NCI-H187 treated with DMSO at 0.1 percent for 48 hours (cell line): ENCODE data around the gene TFDP2.
"Not testable (repeated sequence)": the region's sequence is repeated elsewhere in the genome, so short reads cannot be mapped to it uniquely, and the experiment has no call there.

Experiments
- DNase-seq: peaks from one replicate; lab custom pipeline; 2025; lab: John Stamatoyannopoulos, UW

TFDP2 gene

DNA sequence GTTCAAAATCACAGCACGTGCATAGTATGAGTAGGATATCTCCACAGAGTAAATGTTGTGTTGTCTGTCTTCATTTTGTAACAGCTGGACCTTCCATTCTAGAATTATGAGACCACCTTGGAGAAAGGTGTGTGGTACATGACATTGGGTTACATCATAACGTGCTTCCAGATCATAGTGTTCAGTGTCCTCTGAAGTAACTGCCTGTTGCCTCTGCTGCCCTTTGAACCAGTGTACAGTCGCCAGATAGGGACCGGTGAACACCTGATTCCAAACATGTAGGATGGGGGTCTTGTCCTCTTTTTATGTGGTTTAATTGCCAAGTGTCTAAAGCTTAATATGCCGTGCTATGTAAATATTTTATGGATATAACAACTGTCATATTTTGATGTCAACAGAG lies 223.7 kb downstream of the TFDP2 start:
- DNase-seq: not testable (repeated sequence)

DNA sequence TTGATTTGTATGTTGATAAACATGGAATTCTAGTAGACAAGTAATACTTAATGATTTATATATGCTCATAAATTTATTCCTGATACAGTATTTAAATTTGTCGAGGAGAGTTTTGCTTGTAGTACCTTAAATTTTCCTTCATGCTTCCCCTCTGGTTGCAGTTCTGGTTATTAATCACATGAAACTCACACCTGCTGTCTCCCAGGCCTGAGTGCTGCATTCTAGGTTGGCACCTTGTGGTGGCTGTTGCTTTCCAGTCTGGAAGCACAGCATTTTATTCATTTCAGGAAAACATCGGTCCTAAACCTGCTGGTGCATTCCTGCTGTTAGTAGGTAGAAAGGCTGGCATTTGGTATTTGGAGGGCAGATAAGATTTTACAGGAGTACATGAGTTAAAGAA lies 228.0 kb downstream of the TFDP2 start:
- DNase-seq: no peak

DNA sequence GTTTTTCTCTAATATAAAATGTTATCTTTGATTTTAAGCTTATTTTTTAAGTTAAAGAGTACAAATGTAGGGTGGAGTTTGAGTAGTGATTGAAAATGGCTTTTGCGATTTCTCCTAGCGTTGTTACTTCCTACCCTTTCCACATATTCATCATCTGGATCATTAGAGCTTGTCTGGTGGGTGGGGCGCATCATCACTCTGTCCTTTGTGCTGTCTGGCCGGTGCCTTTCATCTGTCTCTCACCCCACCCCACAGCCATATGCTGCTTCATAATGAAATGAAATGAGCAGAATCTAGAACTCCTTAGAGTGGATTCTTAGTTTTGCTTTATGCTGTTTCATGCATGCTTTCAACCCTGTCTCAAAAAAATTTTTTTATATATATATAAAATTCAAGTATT lies 228.6 kb downstream of the TFDP2 start:
- no peak for DNase-seq

DNA sequence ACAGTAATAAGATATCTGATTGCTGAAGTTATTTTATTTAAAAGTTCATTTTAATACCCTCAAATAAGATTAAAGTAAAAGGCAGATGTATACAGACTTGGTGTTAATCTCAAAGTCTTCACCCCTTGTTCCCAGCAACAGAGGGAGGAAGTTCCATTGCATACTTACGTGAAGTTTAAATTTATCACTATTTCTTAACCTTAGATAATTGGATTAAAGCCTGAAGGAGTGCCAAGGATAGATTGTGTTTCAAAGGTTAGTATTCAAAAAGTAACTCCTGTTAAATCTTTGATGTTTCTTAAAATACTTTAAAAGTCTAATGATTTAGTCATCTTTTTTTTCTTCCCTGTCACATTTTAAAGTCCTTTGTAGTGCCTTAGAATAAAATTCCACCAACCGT lies 233.6 kb downstream of the TFDP2 start:
- DNase-seq: no peak

DNA sequence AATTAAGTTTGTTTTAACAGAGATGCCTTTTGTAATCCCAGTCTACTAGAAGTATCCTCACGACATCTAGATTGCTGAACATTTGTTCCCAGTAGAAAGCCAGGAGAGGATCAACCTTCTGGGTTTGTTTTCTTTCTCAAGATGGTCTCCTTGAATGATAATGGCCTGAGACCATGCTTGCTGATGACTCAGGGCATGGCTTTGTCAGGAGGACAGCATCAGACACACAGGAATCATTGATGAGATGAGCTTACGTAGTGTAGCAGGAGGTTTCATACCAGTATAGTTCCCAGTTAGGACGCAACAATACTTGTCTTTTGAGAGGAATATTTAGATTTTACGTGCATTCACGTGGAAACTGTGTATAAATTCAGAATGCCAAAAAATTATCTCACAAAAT lies 234.3 kb downstream of the TFDP2 start:
- DNase-seq: no peak

DNA sequence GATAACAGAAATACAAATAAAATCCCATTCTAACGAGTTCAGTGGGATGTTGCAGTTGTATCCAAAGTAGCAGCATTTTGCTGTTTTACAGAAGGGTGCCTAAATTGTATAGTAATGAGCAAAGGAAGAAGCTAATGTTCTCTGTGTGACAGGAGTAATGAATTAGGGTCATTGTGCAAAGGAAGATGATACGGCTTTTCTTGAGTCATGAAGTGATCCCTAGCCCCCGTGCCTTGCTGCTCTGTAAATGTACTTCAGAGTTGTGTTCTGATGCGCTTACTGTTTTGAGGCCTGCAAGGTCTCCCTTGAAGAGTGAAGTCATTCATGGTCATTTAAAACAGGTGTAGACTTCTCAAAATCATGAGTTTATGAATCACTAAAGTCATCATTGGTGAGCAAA lies 235.0 kb downstream of the TFDP2 start:
- no peak for DNase-seq

DNA sequence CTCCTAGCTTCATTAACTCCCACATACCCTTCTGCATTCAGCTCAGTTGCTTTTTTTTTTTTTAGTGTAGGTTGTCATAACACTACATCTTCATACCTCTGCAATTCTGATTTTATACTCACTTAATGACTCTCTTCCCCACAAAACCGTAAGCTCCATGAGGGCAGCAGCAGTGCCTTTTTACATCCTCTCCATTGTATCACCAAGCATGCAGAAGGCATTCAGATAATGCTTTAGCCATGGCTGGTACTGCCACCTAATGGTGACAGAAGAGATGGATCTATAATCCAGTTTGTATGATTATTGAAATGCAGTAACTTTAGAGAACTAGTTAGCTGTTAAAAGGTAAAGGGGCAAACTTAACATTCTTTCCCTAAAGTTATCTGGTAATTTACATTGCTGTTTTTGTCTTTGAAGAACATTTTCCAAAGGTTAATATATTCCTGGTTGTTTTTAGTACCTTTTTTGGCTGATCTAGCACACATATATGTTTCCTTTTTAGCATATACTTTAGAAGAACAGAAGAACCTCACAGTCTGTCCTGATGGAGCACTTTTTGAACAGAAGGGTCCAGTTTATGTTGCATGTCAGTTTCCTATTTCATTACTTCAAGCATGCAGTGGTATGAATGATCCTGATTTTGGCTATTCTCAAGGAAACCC lies 236.1 kb downstream of the TFDP2 start:
- no peak for DNase-seq

DNA sequence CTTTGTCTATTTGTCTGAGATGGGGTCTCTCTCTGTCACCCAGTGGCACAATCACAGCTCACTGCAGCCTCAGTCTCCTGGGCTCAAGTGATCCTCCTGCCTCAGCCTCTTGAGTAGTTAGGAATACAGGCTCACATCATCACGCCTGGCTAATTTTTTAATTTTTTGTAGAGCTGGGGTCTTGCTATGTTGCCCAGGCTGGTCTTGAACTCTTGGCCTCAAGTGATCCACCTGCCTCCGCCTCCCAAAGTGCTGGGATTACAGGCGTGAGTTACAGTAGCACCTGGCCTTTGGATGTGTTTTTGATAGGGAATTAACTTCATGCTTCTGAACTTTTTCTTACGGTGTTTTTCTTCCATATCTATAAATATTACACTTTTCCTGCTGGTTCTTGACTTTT lies 239.4 kb downstream of the TFDP2 start:
- not testable (repeated sequence) for DNase-seq

DNA sequence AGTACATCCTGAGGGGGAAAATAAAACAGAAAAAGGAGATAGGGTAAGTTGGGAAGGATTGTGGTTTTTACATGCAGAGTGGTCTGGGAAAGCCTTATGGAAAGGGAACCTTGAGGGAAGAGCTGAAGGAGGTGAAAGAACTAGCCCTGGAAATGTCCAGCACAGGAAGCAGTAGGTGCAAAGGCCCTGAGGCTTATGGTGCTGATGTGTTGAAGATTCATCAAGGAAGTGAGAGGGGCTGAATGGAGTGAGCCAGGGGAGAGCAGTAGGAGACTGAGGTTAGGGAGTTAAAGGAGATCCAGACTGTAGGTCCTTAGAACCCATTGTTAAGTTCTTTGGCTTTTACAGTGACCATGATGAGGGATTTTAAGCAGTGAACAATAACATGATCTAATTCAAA lies 239.9 kb downstream of the TFDP2 start:
- DNase-seq: no peak

DNA sequence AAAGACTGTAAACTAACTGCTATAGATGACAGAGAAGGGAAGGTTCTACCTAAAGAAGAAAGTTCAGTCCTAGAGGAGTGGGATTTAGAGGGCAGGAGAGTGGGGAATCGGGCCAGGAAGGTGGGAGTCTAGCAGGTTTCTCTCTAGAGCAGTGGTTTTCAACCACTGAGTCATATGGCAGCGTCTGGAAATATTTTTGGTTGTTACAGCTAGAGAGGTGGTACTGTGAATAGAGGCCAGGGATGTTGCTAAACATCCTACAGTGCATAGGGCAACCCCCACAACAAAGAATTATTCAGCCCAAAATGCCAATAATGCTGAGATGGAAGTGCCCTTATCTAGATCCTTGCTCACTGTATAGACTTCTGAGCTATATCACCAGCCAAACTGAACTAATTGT lies 244.2 kb downstream of the TFDP2 start:
- DNase-seq: no peak

DNA sequence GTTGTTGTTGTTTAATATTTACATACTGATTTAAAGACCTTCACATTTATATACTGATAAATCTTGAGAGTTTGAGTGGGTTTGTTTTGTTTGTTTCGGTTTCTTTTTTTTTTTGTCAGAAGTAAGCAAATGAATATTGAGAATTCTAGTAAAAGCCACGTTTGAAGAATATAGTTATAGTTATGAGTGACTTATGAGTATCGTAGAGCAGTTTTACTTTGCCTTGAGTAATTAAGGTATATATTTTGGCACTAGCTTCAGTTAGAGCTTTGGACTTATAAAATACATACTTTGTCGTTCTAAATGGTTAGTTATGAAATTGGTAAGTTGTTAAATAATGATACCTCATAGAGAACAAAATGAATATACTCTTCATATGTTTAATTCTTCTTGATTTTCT lies 245.1 kb downstream of the TFDP2 start:
- no peak for DNase-seq

DNA sequence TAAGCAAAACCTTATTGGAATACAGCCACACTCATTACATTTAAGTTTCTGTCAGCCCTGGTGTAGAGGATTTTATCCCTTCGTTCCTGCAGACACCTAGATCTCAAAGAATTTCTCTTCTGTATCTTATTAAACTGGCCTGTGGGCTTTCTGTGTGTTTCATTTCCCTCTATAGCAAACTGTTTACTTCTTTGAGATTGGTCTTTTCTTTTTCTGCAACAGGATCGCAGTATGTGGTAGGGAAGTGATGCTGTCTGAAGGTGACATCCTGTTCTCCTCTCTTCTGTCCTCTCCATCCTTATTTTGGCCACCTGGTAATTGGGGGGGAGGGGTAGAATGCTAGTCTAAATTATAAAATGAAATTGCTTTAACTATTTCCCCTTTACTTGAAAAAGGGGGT lies 247.4 kb downstream of the TFDP2 start:
- no peak for DNase-seq

DNA sequence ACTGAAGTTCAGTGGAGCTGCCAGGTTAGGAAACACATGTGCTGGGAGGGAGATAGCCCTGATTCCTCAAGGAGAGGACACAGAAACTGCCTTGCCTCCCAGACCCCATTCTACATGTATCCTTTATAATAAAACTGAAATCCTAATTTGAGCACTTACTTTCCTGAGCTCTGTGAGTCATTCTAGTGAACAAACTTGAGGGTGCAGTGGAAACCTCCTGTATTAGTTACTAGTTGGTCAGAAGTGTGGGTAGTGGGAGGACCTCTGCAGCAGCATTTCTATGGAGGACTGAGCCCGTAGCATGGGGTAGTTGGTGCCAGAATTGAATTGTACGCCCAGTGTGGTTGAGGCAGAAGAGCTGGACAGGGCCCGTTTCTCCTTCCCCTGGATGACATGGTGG lies 249.0 kb downstream of the TFDP2 start:
- DNase-seq: no peak

DNA sequence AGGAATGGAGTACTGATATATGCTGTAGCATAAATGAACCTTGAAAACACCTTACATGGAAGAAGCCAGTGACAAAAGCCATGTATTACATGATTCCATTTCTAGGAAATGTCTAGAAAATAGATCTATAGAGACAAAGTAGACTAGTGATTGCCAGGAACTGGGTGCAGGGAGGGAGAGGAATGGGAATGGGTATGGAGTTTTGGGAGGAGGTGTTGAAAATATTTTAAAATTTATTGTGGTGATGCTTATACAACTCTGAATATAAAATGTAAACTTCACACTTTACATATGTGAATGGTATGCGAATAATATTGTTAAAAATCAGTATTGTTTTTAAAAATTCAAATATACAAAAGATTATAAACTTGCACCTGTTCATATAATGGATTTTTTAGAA lies 250.4 kb downstream of the TFDP2 start:
- DNase-seq: no peak

DNA sequence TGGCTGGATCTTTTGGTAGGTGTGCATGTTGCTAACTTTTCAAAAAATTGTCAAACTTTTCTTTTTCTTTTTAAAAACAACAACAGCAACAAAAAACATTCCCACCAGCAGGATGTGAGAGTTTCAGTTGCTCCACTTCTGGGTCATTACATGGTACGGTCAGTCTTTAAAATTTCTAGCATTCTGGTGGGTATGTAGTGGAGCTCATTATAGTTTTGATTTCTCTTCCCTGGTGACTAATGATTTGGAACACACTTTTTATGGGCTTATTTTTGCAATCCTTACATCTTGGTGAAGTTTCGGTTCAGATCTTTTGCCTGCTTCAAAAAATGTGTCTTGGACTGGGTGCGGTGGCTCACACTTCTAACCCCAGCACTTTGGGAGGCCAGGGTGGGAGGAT lies 253.6 kb downstream of the TFDP2 start:
- DNase-seq: no peak

DNA sequence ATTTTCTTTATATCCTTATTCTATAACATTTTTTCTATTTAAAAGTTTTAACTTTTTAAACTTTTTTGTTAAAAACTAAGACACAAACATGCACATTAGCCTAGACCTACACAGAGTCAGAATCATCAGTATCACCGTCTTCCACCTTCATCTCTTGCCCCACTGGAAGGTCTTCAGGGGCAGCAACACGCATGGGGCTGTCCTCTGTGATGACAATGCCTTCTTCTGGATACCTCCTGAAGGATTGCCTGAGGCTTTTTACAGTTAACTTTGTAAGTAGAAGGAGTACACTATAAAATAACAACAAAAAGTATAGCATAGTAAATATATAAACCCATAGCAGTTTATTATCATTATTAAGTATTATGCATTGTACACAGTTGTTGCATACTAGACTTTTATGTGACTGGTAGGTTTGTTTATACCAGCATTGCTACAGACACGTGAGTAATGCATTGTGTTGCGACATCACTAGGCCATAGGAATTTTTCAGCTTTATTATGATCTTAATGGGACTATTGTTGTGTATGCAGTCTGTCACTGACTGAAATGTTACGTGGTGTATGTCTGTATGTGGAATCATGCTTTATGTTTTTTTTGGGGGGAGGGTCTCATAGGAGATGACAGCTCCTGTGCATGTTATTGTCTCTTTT lies 254.7 kb downstream of the TFDP2 start:
- no peak for DNase-seq
